GM19463 (cell line): Measurements from ENCODE around the gene LUZP1.

ENCODE experiments used
- ATAC-seq: cut with Tn5 transposase; IDR thresholded peaks from one replicate; pipeline ENCODE4 v1.9.1; 2021; ENCODE audit warnings: mild to moderate bottlenecking, moderate library complexity; ENCODE audit not compliant: unreplicated experiment

LUZP1 gene

GRCh38 chr1:23118957-23119792, 49.5 kb downstream of the LUZP1 start:
- no peak for ATAC-seq

GRCh38 chr1:23118407-23118806, 50.2 kb downstream of the LUZP1 start:
- ATAC-seq = no peak

- no peak for ATAC-seq
Measured at GRCh38 chr1:23116921-23117699, 51.5 kb downstream of the LUZP1 start.

- no peak for ATAC-seq
Measured at GRCh38 chr1:23116216-23116836, 52.3 kb downstream of the LUZP1 start.

- no peak for ATAC-seq
Measured at GRCh38 chr1:23114424-23115079, 54.1 kb downstream of the LUZP1 start.

- no peak for ATAC-seq
Measured at GRCh38 chr1:23111600-23112535, 56.8 kb downstream of the LUZP1 start.

- no peak for ATAC-seq
Measured at GRCh38 chr1:23110391-23110790, 58.3 kb downstream of the LUZP1 start.

- no peak for ATAC-seq
Measured at GRCh38 chr1:23108918-23109533, 59.6 kb downstream of the LUZP1 start.

- ATAC-seq = no peak
Measured at GRCh38 chr1:23103001-23103889, 65.4 kb downstream of the LUZP1 start.

- no peak for ATAC-seq
Measured at GRCh38 chr1:23102289-23102688, 66.4 kb downstream of the LUZP1 start.

GRCh38 chr1:23101887-23102286, 66.8 kb downstream of the LUZP1 start:
- no peak for ATAC-seq

- ATAC-seq = no peak
Measured at GRCh38 chr1:23101101-23101827, 67.4 kb downstream of the LUZP1 start.

- ATAC-seq = no peak
Measured at GRCh38 chr1:23100074-23100748, 68.4 kb downstream of the LUZP1 start.

GRCh38 chr1:23099171-23099536, 69.5 kb downstream of the LUZP1 start:
- ATAC-seq = no peak

GRCh38 chr1:23098463-23099170, 70.0 kb downstream of the LUZP1 start:
- no peak for ATAC-seq

- ATAC-seq = no peak
Measured at GRCh38 chr1:23097316-23097715, 71.3 kb downstream of the LUZP1 start.

- ATAC-seq = no peak
Measured at GRCh38 chr1:23092447-23092846, 76.2 kb downstream of the LUZP1 start.
